GM20000 (cell line): ENCODE data around the gene GJB1.
A peak's percentile ranks its signal among the peaks of the same experiment; 100 is the strongest.

ENCODE experiments used
- DNase-seq: peaks from one replicate; pipeline ENCODE4 v3.0.0; 2012; ENCODE audit warnings: low spot score
- TF ChIP-seq, protein P1 (sequence below): IDR thresholded peaks from 2 replicates; pipeline ENCODE4 v1.5.1; 2012; ENCODE audit warnings: mild to moderate bottlenecking, control low read depth; ENCODE audit errors: extremely low read depth, missing control alignments

GJB1 gene

GRCh38 chrX:71198066-71198465, 25.0 kb upstream of the GJB1 start:
- TF ChIP-seq, protein P1, sequence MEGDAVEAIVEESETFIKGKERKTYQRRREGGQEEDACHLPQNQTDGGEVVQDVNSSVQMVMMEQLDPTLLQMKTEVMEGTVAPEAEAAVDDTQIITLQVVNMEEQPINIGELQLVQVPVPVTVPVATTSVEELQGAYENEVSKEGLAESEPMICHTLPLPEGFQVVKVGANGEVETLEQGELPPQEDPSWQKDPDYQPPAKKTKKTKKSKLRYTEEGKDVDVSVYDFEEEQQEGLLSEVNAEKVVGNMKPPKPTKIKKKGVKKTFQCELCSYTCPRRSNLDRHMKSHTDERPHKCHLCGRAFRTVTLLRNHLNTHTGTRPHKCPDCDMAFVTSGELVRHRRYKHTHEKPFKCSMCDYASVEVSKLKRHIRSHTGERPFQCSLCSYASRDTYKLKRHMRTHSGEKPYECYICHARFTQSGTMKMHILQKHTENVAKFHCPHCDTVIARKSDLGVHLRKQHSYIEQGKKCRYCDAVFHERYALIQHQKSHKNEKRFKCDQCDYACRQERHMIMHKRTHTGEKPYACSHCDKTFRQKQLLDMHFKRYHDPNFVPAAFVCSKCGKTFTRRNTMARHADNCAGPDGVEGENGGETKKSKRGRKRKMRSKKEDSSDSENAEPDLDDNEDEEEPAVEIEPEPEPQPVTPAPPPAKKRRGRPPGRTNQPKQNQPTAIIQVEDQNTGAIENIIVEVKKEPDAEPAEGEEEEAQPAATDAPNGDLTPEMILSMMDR = no peak
- DNase-seq = peak; percentile 46

GRCh38 chrX:71199252-71200008, 23.6 kb upstream of the GJB1 start:
- DNase-seq = no peak
- TF ChIP-seq, protein P1 = no peak

DNA sequence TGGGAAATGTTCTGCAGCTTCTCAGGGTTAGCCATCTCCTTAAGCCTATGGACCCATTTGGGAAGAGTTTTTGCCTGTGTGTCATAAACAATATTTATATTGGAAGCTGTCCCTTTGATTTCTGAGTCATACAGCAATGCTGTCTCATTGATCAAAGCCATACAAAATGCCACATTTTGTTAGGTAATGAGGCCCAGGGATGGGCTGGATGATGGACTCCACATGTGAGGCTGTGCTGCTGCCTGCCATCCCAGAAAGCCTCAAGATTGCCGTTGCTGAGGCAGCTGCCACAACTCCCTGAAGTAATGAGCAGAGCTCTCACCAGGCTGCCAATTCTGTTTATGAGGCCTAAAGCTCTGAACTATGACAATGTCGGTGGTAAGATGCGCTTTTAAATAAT, 12.2 kb upstream of the GJB1 start:
- TF ChIP-seq, protein P1 = no peak

GRCh38 chrX:71212536-71212935, 10.5 kb upstream of the GJB1 start:
- DNase-seq = no peak
- TF ChIP-seq, protein P1 = no peak

More for the DNA sequence above, 12.2 kb upstream of the GJB1 start:
- no peak for DNase-seq

DNA sequence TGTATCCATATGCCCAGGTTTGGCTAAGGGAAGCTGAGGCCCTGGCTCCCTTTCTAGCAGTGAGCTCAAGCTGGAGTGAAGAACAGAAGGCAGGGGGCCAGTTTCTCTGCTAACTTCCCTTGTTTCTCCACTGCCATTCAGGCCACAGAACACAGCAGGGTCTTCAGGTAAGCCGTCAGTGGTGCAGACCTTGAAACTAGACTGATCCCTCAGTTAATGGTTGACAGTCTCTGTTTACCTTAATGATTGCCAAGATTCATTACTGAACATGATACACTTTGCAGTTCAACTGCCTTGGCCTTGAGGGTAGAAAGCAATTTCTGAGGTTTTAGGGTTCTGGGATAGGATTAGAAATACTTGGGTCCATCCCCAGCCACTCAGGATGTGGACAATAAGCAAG, 8.9 kb upstream of the GJB1 start:
- DNase-seq = no peak
- TF ChIP-seq, protein P1 = no peak

DNA sequence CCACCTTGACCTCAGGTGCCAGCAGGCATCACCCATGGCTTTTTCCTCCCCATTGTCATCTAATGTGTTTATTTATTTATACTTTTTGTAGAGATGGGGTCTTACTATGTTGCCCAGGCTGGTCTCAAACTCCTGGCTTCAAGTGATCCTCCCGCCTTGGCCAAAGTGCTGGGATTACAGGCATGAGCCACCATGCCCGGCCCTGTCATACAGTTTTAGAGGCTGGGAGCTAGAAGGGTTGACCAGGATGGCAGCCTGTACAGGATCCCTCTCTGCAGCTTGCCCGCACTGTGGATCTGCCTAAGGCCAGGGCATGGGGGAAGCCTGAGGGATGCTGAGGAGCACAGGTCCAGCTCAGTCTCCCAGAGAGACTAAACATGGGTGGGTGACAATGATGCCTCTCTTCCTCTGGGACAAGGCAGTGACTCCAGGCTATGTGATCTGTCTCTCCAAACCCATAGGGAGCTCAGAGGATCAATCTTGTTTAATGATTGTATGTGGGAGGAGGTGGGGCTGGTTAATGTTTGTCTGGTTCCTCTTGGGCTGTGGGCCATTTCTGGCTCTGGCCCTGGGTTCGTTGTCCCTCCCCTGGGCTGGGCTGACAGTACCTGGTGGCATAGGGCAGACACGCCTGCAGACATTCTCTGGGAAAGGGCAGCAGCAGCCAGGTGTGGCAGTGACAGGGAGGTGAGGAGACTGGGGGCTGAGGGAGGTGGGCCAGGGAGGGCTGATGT, 8.3 kb upstream of the GJB1 start:
- DNase-seq = no peak
- TF ChIP-seq, protein P1 = no peak

- DNase-seq = no peak
- TF ChIP-seq, protein P1 = no peak
Observed at GRCh38 chrX:71215338-71215912, 7.6 kb upstream of the GJB1 start.
